Measurements from ENCODE around the gene HHIPL2.

Gene HHIPL2

GRCh38 chr1:222547944-222548671, at the start of gene HHIPL2:
HHIPL2 (minus strand) TSS chr1:222548104; CDS start chr1:222548044, 60 bp downstream.
- H3K36me3 ChIP-seq (ENCODE audit: insufficient read depth, insufficient read length, low read length): peaks cover 9% of the 10 kb centered on the region
- no peak for DNase-seq (ENCODE audit: low read depth, low spot score)
- H3K27me3 ChIP-seq (ENCODE audit: insufficient read depth, insufficient read length): no peaks in the 10 kb centered on the region
- no peak for TF ChIP-seq YY1 (IDR thresholded peaks at IDR 0.05; ENCODE audit: insufficient read depth, insufficient read length)
- no peak for TF ChIP-seq ZNF274 (IDR thresholded peaks at IDR 0.05; ENCODE audit: low read depth, low read length)
- no peak for TF ChIP-seq SUZ12 (IDR thresholded peaks at IDR 0.05; ENCODE audit: extremely low read depth, insufficient read depth, insufficient read length)
- H3K9me3 ChIP-seq (ENCODE audit: insufficient read depth, low read length): no peaks in the 10 kb centered on the region
- peak within 1 kb of the TSS; percentile 81 for H3K9ac ChIP-seq (ENCODE audit: insufficient read length, low read depth)
- peaks cover 3% of the 10 kb centered on the region for H3K4me1 ChIP-seq (ENCODE audit: insufficient read depth, insufficient read length)
- peak within 1 kb of the TSS; percentile 45 for H3K4me3 ChIP-seq (ENCODE audit: insufficient read length, low read depth)

- Histone ChIP-seq H3K9me3 (ENCODE audit: insufficient read depth, low read length) (no peaks in the 10 kb centered on the region; the same call in none of the 2 replicates), H3K4me1 (ENCODE audit: insufficient read depth, insufficient read length) (no peaks in the 10 kb centered on the region), H3K36me3 (ENCODE audit: insufficient read depth, insufficient read length, low read length) (no peaks in the 10 kb centered on the region), H3K9ac (ENCODE audit: insufficient read length, low read depth) (no peak overlapping the region), H3K27me3 (ENCODE audit: insufficient read depth, insufficient read length) (no peaks in the 10 kb centered on the region), H3K4me3 (ENCODE audit: insufficient read length, low read depth) (no peak overlapping the region)
- DNase-seq (ENCODE audit: low read depth, low spot score): no peak
- no peak for TF ChIP-seq YY1 (IDR thresholded peaks at IDR 0.05; ENCODE audit: insufficient read depth, insufficient read length)
- no peak for TF ChIP-seq ZNF274 (IDR thresholded peaks at IDR 0.05; ENCODE audit: low read depth, low read length)
- TF ChIP-seq SUZ12 (IDR thresholded peaks at IDR 0.05; ENCODE audit: extremely low read depth, insufficient read depth, insufficient read length): no peak
Observed at GRCh38 chr1:222596696-222597095, 48.8 kb upstream of the HHIPL2 start.

- TF ChIP-seq SUZ12 (IDR thresholded peaks at IDR 0.05; ENCODE audit: extremely low read depth, insufficient read depth, insufficient read length): no peak
- TF ChIP-seq ZNF274 (IDR thresholded peaks at IDR 0.05; ENCODE audit: low read depth, low read length): no peak
- TF ChIP-seq YY1 (IDR thresholded peaks at IDR 0.05; ENCODE audit: insufficient read depth, insufficient read length): no peak
- Histone ChIP-seq H3K4me3 (ENCODE audit: insufficient read length, low read depth) (no peak overlapping the region), H3K27me3 (ENCODE audit: insufficient read depth, insufficient read length) (no peaks in the 10 kb centered on the region), H3K9me3 (ENCODE audit: insufficient read depth, low read length) (no peaks in the 10 kb centered on the region; the same call in none of the 2 replicates), H3K9ac (ENCODE audit: insufficient read length, low read depth) (no peak overlapping the region), H3K4me1 (ENCODE audit: insufficient read depth, insufficient read length) (no peaks in the 10 kb centered on the region), H3K36me3 (ENCODE audit: insufficient read depth, insufficient read length, low read length) (no peaks in the 10 kb centered on the region)
- DNase-seq (ENCODE audit: low read depth, low spot score): no peak
Observed at GRCh38 chr1:222594789-222595188, 46.9 kb upstream of the HHIPL2 start.

GRCh38 chr1:222592171-222592570, 44.3 kb upstream of the HHIPL2 start:
- TF ChIP-seq YY1 (IDR thresholded peaks at IDR 0.05; ENCODE audit: insufficient read depth, insufficient read length) (no peak), SUZ12 (IDR thresholded peaks at IDR 0.05; ENCODE audit: extremely low read depth, insufficient read depth, insufficient read length) (no peak), ZNF274 (IDR thresholded peaks at IDR 0.05; ENCODE audit: low read depth, low read length) (no peak)
- no peaks in the 10 kb centered on the region; the same call in none of the 2 replicates for H3K9me3 ChIP-seq (ENCODE audit: insufficient read depth, low read length)
- H3K27me3 ChIP-seq (ENCODE audit: insufficient read depth, insufficient read length): no peaks in the 10 kb centered on the region
- DNase-seq (ENCODE audit: low read depth, low spot score): no peak
- no peak overlapping the region for H3K9ac ChIP-seq (ENCODE audit: insufficient read length, low read depth)
- no peak overlapping the region for H3K4me3 ChIP-seq (ENCODE audit: insufficient read length, low read depth)
- H3K4me1 ChIP-seq (ENCODE audit: insufficient read depth, insufficient read length): no peaks in the 10 kb centered on the region
- peaks cover 14% of the 10 kb centered on the region for H3K36me3 ChIP-seq (ENCODE audit: insufficient read depth, insufficient read length, low read length)

GRCh38 chr1:222589462-222590302, 41.8 kb upstream of the HHIPL2 start, which contains the start of gene TAF1A:
TAF1A (minus strand) TSS chr1:222589933.
- TF ChIP-seq SUZ12 (IDR thresholded peaks at IDR 0.05; ENCODE audit: extremely low read depth, insufficient read depth, insufficient read length) (no peak), YY1 (IDR thresholded peaks at IDR 0.05; ENCODE audit: insufficient read depth, insufficient read length) (no peak), ZNF274 (IDR thresholded peaks at IDR 0.05; ENCODE audit: low read depth, low read length) (no peak)
- H3K9me3 ChIP-seq (ENCODE audit: insufficient read depth, low read length): no peaks in the 10 kb centered on the region; the same call in none of the 2 replicates
- no peaks in the 10 kb centered on the region for H3K27me3 ChIP-seq (ENCODE audit: insufficient read depth, insufficient read length)
- DNase-seq (ENCODE audit: low read depth, low spot score): peak; percentile 78
- peak within 1 kb of the TSS; percentile 73 for H3K4me3 ChIP-seq (ENCODE audit: insufficient read length, low read depth)
- H3K36me3 ChIP-seq (ENCODE audit: insufficient read depth, insufficient read length, low read length): peaks cover 30% of the 10 kb centered on the region
- peak within 1 kb of the TSS; percentile 88 for H3K9ac ChIP-seq (ENCODE audit: insufficient read length, low read depth)
- no peaks in the 10 kb centered on the region for H3K4me1 ChIP-seq (ENCODE audit: insufficient read depth, insufficient read length)

GRCh38 chr1:222588135-222588534, 40.2 kb upstream of the HHIPL2 start:
- H3K9me3 ChIP-seq (ENCODE audit: insufficient read depth, low read length): no peaks in the 10 kb centered on the region
- H3K9ac ChIP-seq (ENCODE audit: insufficient read length, low read depth): no peak overlapping the region
- no peaks in the 10 kb centered on the region for H3K27me3 ChIP-seq (ENCODE audit: insufficient read depth, insufficient read length)
- no peak for DNase-seq (ENCODE audit: low read depth, low spot score)
- no peak for TF ChIP-seq YY1 (IDR thresholded peaks at IDR 0.05; ENCODE audit: insufficient read depth, insufficient read length)
- no peak for TF ChIP-seq SUZ12 (IDR thresholded peaks at IDR 0.05; ENCODE audit: extremely low read depth, insufficient read depth, insufficient read length)
- TF ChIP-seq ZNF274 (IDR thresholded peaks at IDR 0.05; ENCODE audit: low read depth, low read length): no peak
- H3K4me3 ChIP-seq (ENCODE audit: insufficient read length, low read depth): no peak overlapping the region
- peaks cover 43% of the 10 kb centered on the region for H3K36me3 ChIP-seq (ENCODE audit: insufficient read depth, insufficient read length, low read length)
- no peaks in the 10 kb centered on the region for H3K4me1 ChIP-seq (ENCODE audit: insufficient read depth, insufficient read length)

GRCh38 chr1:222586842-222587241, 38.9 kb upstream of the HHIPL2 start:
- TF ChIP-seq YY1 (IDR thresholded peaks at IDR 0.05; ENCODE audit: insufficient read depth, insufficient read length): no peak
- TF ChIP-seq SUZ12 (IDR thresholded peaks at IDR 0.05; ENCODE audit: extremely low read depth, insufficient read depth, insufficient read length): no peak
- TF ChIP-seq ZNF274 (IDR thresholded peaks at IDR 0.05; ENCODE audit: low read depth, low read length): no peak
- peaks cover 54% of the 10 kb centered on the region for H3K36me3 ChIP-seq (ENCODE audit: insufficient read depth, insufficient read length, low read length)
- H3K27me3 ChIP-seq (ENCODE audit: insufficient read depth, insufficient read length): no peaks in the 10 kb centered on the region
- H3K4me1 ChIP-seq (ENCODE audit: insufficient read depth, insufficient read length): no peaks in the 10 kb centered on the region
- no peak for DNase-seq (ENCODE audit: low read depth, low spot score)
- H3K9me3 ChIP-seq (ENCODE audit: insufficient read depth, low read length): no peaks in the 10 kb centered on the region
- no peak overlapping the region for H3K4me3 ChIP-seq (ENCODE audit: insufficient read length, low read depth)
- H3K9ac ChIP-seq (ENCODE audit: insufficient read length, low read depth): no peak overlapping the region
